GM19239 (cell line): ENCODE results near the gene FUNDC2.

Source experiments
- DNase-seq: peaks from one replicate; pipeline ENCODE4 v3.0.0; 2011; ENCODE audit warnings: low spot score; ENCODE audit not compliant: insufficient read length
- FAIRE-seq: peaks from 2 replicates; lab custom pipeline; 2011; peaks lifted over from hg19 to GRCh38; lab: Jason Lieb, UNC

The FUNDC2 gene

GRCh38 chrX:155022585-155022984 lies 4.1 kb upstream of the FUNDC2 start, which contains the start of gene F8:
TSS of gene F8 (minus strand) at chrX:155022723. CDS start at chrX:155022552, 171 bp downstream.
- FAIRE-seq, result no peak
- DNase-seq, result no peak

- no peak for FAIRE-seq
- DNase-seq, result no peak
These were observed 2.5 kb upstream of the FUNDC2 start for GRCh38 chrX:155023907-155024833.

GRCh38 chrX:155026420-155026726 lies 271 bp upstream of the FUNDC2 start:
- FAIRE-seq, result no peak
- DNase-seq, result no peak

GRCh38 chrX:155027509-155028066 lies 944 bp downstream of the FUNDC2 start:
- no peak for FAIRE-seq
- no peak for DNase-seq

GRCh38 chrX:155028129-155028528 lies 1.5 kb downstream of the FUNDC2 start:
- no peak for DNase-seq
- no peak for FAIRE-seq

DNA sequence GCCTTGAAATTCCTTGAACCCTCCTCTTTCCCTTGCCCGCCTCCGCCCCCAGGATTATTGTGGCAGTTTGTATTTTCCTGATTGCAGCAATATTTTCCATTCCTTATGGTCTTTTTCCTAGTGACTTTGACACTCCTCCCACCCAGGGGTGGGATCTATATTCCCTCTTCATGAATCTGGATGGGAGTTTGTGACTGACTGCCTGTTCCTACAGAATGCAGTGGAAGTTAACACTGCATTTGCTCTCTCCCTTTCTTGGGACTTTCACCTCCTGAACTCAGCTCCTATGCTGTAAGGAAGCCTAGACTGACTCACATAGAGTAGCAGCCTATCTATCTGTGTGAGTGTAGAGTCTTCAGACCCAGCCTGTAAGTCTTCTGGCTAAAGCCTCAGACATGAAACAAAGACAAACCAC lies 2.2 kb downstream of the FUNDC2 start:
- DNase-seq (no peak), FAIRE-seq (no peak)

- no peak for DNase-seq
- FAIRE-seq, result no peak
These were observed 5.0 kb downstream of the FUNDC2 start for GRCh38 chrX:155031657-155032056.

- DNase-seq (no peak), FAIRE-seq (no peak)
These were observed 9.0 kb downstream of the FUNDC2 start for GRCh38 chrX:155035688-155036087.

DNA sequence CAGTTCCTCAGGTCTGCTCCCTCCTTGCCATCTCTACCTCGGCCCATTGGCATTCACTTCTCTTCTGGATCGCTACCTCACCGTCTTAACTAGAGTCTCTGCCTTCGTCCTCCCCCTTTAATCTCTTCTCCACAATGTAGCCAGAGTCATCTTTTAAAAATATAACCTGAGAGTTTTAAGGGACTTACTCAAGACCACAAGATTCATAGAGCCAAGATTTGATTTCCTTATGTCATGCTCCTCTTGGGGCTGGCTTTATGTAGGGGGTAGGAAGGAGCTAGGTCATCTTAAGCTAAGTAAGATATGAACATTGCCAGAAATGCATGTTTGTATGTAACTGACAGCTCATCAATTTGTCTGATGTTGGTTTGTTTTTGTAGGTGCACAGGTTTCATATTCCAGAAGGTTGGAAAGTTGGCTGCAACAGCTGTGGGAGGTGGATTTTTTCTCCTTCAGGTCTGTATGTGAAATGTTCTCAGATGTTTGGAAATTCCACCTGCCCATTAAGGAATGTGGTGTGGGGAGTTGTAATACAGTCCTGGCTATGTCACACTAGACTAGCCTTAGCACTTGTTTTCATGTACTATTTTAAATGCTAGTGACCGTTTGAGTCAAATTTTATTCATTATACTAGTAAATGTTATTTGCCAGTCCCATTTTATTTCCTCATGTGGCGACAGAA lies 19.6 kb downstream of the FUNDC2 start:
- FAIRE-seq (no peak), DNase-seq (no peak)

DNA sequence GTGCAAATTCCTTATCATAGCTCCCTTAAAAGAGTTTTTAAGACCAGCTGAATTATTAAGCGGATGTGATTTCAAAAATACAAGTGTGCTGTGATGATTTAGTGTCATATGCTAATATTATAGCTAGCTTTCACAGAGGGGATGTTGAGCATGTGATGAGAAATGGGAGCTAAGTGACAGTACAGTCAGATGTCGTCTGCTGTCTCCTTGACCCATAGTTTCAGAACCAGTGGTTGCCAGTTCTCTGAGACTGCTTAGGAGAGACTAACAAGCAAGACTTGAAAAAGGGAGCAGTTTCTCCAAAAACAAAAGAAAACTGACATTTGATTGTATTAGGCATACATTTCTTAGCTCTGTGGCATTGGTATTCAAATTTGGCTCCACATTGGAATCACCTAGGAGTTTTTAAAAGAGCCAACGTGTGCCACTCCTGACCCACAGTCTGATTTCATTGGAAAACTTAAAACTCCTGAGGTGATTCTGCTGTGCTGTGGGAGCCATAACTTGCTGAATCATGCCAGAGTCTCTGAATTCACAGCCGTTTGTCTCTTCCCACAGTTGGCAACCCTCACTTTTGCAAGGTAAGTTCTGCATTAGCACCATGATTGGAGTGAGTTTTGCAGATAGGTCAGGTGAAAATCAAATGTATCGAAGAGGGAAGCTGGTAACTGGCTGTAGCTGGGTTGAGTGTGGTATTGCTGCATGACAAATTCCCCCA lies 20.3 kb downstream of the FUNDC2 start:
- FAIRE-seq (no peak), DNase-seq (no peak)

DNA sequence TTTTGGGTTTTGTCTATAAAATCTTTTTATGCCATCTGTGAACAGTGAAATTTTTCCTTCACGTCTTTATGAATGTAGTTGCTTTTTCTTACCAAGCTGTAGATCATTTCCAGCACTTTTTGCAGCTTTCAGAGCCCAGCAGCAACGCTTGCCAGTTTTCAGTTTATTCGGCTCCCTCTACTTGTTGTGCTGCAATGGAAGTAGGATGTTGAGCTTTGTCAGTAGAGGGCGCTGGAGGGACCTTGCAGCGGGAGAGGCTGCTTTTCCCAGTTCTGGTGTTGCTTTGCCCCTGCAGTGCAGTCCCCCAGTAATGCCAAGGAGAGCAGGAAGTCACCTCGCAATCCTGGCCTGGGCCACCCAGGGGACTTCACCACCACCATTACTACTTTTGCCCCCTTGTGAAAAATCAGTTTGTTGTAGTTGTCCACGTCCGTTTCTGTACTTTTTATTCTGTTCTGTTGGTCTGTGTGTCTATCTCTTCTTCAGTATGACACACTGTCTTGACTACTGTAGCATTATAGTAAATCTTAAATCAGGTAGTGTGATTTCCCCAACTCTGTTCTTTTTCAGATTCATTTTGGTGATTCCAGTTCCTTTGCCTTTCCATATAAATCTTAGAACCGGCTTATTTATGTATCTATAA lies 22.5 kb downstream of the FUNDC2 start:
- DNase-seq (no peak), FAIRE-seq (peak; percentile 52)

- FAIRE-seq (no peak), DNase-seq (no peak)
These were observed 26.3 kb downstream of the FUNDC2 start for GRCh38 chrX:155052738-155053498.

DNA sequence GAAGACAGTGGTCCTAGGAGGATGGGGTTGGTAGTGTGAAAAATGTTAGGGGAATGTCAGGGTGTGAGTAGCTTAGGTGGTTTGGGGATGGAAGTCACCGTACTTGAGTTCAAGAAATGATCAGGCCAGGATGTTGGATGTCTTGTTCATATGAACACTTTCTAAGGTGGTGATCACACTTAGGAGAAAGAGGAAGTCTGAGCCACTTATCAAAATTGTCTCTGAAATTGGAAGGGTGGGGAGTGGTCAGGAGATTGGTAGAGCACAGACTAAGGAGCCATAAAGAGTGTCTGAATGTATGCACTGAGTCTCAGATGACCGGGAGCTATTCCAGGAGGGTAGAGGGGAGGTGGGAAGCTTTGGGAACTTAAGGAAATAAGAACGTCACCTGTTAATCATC lies 27.0 kb downstream of the FUNDC2 start:
- FAIRE-seq (no peak), DNase-seq (no peak)

DNA sequence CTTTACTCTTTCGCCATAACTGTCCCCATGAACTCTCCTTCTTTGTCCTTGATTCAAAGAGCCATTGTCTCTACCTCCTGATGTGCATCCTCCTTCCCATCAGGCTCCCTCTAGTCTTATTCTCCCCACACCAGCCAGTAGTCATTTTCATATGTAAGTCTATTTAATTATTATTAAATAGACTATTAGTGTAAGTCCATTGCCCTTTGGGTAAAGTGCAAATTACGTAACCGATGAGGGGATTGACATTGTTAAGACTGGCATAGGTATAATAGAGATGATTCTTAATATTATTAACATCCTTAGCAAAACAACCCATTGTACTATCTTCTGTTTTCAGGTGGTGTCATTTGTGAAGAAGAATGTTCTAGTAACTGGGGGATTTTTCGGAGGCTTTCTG lies 27.6 kb downstream of the FUNDC2 start:
- no peak for FAIRE-seq

GRCh38 chrX:155055494-155055893 lies 28.9 kb downstream of the FUNDC2 start:
- FAIRE-seq (peak; percentile 37), DNase-seq (no peak)

More for the DNA sequence above, 27.6 kb downstream of the FUNDC2 start:
- no peak for DNase-seq

DNA sequence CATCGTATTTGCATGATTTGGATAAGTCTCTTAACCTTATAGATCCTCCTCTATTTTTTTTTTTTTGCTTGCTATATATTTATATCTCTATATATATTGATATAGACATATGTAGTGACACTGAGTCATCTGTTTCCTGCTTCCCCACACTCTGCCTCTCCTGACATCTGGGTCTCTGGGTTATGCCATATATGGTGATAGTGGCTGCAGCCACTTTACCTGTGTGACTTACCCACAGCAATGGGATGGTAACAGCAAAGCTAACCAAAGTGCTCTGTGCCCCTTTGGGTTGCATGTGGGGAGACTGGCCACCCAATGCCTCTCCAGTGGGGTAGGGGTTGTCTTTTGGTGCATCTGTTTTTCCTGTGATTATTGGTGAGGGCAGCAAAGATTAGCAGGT lies 29.8 kb downstream of the FUNDC2 start:
- FAIRE-seq, result no peak
- no peak for DNase-seq

DNA sequence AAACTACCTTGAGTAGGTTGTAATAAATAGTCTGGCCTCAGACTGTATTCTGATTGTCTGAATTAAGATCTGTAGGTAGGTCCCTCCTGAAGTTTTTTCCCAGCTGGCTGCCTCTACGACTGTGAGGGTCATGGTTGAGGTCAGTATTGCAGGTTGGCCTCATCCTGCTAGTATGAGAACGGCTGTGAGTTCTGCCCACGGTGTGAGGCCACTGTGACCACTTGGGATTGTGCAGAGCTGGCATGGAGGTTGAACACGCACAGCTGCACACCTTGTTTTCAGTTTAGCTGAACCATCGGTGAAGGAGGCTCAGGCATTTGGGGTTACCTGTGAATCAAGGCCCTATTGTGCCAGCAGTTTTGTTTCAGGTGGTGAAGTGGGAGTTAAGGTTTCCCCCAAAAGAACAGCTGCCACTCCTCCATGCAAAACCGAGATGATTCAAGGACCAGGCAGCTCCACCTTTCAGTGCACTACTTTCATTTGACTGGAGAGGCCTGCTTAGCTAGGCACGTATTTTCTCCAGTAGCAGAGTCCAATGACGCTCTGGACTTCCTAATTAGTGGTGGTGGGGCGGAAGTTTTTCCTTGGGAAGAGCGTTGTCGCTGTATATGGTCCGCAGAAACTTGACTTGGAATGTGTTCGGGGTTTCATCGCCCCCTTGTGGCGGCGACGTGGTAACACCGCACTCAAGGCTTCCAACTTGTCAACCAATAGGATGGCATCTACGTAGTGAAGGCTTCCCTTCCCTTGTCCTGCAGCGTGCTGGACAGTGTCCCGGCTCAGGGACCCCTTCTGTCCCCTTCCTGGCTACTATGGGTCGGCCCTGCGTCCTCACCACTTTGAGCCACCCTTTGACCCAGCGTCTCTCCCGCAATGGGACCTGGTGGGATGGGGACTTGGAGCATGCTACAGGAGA lies 30.5 kb downstream of the FUNDC2 start:
- FAIRE-seq (peak; percentile 97), DNase-seq (peak; percentile 2)

- FAIRE-seq (peak; percentile 47), DNase-seq (no peak)
These were observed 35.1 kb downstream of the FUNDC2 start for GRCh38 chrX:155061760-155062159.
